HG03060 (cell line): ENCODE results near the gene EXOC3L4.

Experiments
- ATAC-seq: cut with Tn5 transposase; IDR thresholded peaks from one replicate; pipeline ENCODE4 v1.9.1; 2021; ENCODE audit warnings: low read depth, moderate number of reproducible peaks; ENCODE audit not compliant: unreplicated experiment

The EXOC3L4 gene

DNA sequence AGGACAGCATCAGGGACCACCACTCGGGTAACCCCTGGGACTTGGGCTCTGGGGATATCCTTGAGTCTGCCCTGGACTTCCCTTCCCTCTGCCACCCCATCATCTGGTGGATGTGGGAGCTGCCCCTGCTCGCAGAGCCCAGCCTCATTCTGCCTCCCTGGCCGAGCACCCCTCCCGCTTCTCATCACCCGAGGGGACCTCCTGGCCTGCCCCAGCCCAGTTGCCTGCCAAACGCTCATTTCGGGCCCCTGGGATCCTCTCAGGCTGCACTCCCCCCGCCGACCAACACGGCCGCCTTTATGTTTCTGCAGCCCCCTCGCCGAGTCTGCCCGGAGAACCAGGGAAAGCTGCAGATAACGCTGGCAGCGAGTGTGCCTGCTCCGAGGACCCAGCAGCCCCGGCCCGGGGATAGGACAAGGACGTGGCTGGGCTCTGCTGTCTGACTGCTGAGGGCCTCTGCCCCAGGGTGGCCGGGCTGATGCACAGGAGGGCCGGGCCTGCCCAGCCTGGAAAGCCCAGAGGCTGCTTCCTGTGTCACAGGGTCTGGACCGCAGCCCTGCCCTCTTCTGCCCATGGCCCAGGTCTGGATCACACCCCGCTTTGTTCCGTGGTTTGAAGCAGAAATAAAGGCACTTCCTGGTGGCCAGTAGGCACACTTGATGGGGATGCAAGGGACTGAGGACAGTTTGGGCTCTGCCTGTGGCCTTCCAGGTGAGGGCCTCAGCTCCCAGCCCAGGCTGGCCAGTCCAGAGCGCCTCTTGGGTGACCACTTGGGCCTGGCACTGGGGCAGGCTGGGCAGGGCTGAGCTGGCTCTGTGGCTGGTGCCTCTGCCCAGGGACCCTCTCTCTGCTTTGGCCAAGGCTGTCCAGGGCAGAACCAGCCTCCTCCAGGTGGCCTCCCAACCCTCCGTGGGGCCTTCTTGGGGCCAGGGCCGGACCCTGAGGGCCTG, 4.9 kb upstream of the EXOC3L4 start:
- ATAC-seq = no peak

DNA sequence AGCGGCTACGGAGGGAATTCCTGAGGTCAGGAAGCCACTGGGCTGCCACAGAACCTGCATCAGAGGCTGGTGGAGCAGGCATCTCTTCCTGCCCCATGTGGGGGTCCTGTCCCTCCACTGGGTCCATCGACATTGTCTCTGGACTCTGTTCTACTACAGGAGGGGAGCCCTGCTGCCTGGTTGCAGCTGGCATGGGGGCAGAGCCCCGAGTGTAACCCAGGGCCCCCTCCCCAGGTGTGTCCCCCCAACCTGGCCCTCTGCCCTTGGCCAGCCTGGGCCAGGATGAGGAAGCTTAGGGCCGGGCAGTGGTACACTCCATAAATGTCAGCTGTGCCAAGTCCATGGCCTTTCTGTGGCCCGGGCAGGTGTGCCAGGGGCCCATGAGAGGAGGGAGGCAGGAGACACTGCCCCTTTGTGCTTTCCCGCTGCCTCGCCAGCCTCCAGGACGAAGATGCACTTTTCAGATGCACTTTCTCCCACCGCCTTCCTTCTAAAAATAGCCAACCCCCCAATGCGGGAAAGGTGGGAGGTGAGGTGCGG, 4.0 kb upstream of the EXOC3L4 start:
- ATAC-seq = no peak

DNA sequence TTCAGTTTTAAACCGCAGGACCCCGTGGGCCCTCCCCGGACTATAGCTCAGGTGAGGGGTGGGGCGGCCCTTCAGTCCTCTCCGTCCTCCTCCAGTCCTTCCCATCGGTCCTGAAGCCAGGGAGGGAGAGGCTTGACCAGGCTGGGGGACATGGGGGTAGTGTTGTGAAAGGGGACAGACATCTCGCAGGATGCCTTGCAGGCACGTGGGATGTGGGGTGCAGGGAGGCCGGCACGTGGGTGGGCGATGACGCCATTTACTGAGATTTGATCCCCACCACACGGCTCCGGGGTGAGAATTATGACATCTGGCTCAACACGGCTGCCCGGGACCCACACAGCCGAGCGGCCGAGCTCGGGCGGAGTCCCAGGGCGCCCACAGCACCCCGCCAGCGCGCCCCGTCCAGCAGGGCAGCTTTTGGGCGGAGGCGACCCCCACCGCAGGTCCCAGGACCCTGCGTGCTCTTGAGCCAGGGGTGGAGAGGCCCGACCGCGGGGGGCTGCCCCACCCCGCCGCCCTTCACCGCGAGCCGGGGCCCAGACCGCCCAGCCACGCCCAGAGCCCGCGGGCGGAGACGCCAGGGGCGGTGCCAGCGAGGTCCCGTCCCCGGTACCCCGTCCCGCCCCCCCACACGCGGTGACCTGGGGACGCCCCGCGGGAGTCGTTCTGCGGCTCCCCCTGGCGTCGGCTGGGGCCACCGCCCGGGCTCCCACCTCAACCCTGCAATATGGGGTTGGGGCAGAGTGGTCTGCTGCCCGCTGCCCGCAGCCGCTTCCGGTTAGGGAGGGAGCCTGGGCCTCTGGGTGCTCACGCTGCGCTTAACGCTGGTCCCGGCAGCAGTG, 3.3 kb upstream of the EXOC3L4 start:
- ATAC-seq = no peak

DNA sequence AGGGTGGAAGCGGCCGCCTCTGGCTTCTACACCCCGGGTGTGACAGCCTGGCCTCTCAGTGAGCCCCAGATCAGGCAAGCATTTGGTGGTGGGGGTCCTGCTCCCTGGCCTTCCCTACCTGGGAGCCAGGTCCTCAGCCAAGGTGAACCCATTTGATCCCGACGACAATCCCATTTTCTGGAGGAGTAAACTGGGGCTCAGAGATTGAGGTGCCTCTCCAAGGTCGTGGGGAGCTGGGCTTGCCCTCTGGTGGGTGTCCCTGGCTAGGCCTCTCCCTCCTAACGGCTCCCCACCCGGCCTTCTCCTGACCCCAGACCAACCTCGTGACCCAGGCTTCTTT, 2.7 kb upstream of the EXOC3L4 start:
- no peak for ATAC-seq

DNA sequence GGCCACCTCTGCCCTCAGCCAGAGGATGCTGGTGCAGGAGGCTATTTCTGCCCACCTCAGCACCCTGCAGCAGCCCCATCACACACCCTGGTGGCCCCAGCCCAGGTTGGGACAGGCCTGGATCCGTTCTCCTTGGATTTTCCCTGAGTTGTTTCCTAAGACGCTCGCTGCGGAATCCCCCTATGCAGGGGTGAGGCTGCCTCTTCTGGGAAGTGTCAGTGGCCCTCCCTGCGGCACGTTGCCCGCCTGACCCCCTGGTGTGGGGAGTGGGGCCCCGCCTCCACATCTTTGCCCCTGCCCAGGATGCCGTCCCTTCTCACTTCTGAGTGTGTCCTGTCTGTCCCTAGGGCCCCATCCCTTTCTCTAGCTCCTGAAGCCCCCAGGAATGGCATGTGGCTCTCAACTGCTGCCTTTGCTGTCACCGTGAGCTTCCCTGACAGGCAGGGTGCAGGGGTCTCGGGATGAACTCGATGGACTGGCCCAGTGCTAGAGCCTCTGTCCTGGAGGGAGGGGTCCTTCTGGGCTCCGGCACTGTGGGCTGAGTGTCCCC, 594 bp upstream of the EXOC3L4 start:
- ATAC-seq = no peak

DNA sequence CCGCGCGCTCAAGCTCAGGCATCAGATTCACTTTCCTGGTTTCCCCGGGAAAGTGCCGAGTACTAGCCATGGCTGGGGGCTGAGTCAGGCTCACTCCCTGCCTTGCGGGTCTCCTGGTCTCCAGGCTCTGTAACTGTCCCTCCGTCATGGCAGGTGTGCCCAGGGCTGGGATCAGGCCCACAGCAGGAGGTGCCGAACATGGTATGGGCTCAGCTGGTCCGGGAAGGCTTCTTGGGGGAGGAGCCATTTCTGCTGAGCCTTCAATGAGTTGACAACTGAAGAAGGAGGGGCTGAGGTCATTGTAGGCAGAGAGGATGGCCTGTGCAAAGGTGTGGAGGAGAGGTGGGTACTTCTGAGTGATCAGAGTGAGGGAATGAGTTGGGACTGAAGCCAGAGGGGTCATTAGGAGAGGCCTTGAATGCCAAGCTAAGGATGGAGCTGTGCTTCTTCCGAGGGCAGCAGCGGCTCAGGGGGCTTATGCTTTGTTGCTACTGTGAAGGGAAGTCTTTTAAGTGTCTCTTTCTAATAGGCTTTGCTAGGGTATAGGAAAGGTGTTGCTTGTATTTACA, 769 bp downstream of the EXOC3L4 start:
- no peak for ATAC-seq

DNA sequence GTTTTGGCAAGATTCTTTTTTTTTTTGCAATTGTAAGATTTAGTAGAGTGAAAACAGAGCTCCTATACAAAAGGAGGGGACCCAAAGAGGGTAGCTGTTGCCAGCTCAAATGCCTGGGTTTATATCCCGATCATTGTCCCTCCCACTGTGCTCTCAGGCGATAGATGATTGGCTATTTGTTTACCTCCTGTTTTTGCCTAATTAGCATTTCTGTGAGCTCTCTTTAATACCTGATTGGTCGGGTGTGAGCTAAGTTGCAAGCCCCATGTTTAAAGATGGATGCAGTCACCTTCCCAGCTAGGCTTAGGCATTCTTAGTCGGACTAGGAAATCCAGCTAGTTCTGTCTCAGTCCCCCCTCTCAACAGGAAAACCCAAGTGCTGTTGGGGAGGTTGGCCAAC, 1.9 kb downstream of the EXOC3L4 start:
- no peak for ATAC-seq

DNA sequence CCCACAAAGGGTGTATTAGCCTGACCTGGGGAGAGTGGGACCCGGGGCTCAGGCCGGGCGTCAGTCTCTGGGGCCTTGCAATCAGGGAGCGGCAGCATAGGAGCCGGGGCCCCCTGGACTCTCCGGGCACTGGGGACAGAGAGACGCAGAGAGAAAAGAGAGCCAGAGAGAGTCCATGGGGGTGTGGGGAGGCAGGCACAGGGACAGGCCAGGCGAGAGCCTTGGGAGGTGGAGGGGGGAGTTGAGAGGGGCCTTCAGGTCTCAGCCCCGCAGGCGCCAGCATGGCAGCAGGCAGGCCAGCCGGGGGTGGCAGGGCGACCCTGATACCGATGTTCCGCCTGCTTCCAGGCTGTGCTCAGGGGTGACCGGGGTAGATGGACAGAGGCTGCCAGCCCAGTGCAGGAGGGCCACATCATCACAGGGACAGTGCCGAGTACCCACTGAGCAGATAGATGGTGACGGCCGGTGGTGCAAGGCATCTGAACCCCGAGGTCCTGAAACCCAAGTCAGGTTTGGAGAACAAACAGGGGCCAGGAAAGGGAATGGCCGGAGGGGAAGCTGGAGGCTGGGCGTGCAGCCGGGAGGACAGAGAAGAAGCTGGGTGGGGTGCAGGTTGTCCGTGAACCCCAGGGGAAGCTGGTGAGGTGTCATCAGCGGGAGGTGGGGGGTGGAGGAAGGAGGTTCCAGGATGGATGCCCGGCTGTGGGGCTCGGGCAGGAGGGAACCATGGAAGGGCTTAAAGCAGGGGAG, 2.9 kb downstream of the EXOC3L4 start:
- no peak for ATAC-seq

DNA sequence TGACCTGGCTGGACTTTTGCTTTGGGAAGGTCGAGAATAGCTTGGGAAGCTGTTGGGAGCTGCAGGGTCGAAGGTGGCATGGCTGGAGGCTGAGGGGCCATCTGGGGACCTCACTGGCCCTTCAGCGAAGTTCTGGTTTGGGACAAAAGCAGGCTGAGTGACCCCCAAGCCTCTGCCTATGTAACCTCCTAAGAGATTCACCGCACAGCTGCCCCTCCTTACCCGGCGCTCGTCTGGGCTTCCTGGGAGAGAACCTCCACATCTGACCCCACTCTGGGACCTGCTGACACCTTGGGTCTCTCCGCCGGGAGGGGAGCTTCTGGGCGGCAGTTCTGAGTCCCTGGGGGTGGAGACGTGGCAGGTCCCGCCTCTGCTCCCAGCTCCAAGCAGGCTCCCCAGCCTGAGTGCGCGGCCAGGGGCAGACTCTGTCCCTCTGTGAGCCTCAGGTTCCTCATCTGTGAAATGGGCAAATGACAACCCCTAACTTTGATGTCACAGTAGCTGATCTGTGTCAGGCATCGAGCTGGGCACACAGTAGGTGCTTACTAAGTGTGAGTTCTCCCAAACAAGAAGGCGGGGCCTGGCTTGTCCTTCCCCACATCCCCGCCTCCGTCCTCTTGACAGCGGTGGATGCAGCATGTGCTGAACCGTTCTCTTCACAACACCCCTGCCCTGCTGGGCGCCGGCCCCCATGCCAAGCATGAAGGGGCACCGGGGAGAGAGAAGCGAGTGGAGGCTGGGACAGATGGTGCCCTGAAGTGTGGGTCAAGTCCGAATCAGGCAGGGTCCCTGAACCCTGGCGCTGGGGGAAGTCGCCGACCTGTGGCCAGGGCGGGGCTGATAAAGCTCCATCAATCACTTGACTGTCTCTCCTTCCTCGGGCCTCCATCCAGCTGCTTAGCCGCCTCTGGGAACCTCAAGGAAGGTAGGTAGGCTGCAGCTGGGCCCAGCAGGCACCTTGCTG, 3.8 kb downstream of the EXOC3L4 start:
- ATAC-seq = no peak

DNA sequence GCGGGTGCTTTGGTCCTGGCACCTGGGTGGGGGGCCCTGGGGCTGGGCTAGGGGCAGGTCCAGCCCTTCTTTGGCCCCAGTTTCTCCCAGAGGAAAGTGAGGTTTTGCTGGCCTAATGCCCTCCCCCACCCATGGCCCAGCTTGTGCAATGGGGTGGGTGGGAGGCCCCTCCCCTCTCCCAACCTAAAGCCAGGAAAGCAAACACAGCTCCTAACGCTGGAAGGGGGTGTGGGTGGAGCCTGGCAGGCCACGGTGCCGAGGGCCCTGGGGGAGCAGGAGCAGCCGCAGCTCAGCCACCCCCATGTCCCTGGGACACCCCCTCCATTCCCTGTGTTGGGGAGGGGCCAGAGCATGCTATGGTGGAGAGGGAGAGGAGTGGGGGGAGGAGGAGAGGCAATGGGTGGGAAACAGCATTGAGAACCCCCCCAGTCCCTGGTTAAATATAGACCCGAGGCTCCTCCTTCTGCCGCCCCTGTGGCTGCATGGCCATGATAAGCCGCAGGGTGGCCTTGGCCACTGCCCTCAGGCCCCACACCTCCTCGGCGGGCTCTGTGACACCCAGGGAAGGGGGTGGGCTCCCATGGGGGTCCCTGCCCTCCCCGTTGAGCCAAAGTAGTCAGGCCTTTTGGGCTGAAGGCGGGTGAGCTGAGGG, 4.7 kb downstream of the EXOC3L4 start:
- no peak for ATAC-seq

DNA sequence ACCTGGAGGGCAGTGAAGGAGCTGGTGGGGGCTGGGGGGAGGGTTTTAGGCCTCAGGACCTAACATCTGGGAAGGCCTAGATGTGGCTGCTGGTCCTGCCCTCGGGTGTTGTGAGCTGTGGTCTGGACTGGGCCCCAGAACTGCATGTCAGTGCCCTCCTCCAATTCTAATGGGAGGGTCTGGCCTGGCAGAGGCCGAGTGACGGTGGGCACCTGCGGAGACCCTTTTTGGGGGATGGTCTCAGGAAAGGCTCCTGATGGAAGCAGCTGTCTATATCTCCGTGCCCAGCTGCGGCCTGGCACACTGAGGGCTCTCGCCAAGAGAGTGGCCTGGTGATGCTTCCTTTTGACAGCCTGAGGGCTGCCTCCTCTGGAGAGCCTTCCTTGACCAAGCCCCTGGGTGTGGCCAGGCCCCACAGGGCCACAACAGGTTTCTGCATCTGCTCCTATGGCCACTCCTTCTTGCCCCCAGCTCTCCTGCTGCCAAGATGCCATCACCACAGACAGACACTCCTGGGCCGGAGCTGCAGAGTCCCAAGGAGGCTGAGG, 5.3 kb downstream of the EXOC3L4 start:
- ATAC-seq = no peak

DNA sequence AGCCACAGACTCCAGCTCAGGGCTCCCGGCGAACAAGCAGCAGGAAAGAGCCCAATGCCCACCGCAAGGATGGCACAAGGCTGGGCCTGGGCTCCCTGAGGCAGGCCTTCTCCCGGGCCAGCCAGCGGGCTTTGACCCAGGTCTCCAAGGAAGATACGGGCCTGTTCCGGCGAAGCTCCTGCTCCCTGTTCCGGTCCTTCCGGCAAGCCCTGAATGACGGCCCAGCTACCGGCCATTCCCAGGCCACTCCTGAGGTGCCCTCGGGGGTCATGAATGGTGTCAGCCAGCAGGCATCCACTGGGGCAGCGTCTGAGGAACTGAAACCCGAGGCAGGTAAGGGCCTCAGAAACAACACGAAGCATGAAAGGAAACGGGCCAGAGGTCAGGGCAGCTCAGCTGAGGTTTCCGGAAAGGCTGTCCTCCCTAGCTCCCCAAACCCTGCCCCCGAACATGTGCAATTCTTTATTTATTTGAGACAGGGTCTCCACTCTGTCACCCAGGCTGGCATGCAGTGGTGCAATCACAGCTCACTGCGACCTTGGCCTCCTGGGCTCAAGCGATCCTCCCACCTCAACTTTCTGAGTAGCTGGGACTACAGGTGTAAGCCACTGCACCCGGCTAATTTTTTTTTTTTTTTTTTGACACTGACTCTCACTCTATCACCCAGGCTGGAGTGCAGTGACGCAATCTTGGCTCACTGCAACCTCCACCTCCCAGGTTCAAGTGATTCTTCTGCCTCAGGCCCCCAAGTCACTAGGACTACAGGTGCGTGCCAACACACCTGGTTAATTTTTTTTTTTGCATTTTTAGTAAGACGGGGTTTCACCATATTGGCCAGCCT, 6.0 kb downstream of the EXOC3L4 start:
- ATAC-seq = no peak

DNA sequence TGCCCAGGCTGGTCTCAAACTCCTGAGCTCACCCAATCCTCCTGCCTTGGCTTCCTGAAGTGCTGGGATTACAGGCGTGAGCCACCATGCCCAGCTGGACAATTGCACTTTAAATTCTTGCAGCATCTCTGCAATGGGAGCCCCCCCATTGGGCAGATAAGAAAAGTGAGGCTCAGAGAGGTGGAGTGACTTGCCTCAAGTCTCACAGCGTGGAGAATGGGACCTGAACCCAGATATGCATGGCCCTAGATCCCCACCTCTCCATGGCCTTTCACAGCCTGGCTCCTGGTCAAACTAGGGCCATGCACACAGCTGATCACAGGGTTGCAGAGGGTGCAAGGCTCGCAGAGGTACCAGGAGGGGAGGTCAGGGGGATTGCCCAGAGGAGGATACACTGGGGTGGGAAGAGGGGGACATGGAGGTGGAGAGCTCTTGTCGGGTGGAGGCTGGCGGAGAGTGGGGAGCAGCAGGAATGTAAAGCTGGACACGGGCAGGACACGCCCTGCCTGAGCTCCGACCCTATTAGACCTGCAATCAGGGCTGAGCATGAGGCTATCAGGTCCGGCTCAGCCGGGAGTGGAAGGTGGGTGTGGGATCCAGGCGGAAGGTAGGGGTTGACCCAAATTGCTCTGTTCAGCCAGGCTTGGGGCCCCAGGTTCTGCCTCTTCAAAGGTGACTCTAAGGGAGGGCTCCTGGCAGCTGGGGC, 6.9 kb downstream of the EXOC3L4 start:
- no peak for ATAC-seq

DNA sequence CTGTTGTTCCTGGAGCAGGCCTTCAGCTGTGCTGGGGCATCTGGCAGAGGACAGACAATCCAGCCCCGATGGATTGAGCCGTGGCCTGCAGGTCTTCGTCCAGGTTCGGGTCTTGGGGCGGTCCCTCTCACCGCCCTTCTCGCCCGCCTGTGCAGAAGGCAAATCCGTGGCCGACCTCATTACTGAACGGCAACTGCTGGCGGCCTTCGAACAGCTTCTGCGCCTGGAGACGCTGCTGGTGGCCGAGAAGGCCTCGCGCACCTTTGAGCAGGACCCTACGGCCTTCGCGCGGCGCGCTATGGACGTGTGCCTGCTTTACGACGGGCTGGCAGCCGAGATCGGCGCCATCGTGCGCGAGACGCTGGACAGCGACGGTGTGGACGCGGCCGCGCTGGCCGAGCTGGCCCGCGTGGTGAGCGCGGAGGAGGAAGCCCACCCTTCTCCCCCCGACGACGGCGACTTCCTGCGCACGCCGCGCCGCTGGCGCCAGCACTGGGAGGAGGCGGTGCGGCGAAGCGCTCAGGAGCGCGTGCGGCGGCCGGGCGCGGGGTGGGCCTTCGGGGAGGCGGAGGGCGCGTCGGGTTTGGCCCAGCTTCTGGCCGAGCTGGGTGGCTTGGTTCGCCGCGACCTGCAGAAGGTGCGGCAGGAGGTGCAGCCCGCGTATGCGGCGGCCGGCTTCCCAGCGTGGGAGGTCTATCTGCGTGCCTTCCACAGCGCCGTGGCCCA, 7.6 kb downstream of the EXOC3L4 start:
- no peak for ATAC-seq

DNA sequence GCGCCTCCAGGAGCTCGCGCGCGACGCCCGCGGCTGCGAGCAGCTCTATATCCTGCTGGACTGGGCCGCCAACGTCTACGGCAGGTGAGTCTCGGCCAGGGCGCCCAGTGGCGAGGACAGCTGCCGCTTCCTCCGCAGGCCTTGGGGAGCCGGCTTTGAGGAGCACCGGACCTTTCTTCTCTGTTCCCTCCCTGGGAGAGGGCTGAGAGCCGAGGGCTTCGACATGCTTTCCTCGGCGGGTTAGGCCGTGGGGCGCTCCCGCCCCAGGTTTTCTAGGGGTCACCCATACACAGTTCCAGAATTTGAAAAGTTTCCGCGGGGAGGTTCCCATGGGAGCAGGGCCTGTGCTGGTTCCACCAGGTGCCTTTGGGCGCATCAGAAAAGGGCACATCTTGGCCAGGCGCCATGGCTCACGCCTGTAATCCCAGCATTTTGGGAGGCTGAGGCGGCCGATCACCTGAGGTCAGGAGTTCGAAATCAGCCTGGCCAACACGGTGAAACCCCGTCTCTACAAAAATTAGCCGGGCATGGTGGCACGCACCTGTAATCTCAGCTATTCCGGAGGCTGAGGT, 8.2 kb downstream of the EXOC3L4 start:
- ATAC-seq = no peak
